Prostate gland (tissue), 2 donors: Measurements from ENCODE around the gene CCDC188.

Experiments used
- POLR2A ChIP-seq: fragments of 450-650 bp; IDR thresholded peaks from one replicate; pipeline ENCODE4 v1.6.1; 2016; ENCODE audit warnings: antibody characterized with exemption, mild to moderate bottlenecking
- TF ChIP-seq, protein P1 (sequence below), 4 experiments: fragments of 200-600 bp in 2 of 4; fragments of 450-650 bp in 2 of 4; sonication (generic) in 2 of 4; IDR thresholded peaks; 1 replicate in 3 of 4; 2 replicates in 1 of 4; pipeline ENCODE4 v1.5.1; 2016 to 2019; ENCODE audit warnings: antibody characterized with exemption in 4 of 4, mild to moderate bottlenecking in 2 of 4, moderate library complexity in 2 of 4

DNA sequence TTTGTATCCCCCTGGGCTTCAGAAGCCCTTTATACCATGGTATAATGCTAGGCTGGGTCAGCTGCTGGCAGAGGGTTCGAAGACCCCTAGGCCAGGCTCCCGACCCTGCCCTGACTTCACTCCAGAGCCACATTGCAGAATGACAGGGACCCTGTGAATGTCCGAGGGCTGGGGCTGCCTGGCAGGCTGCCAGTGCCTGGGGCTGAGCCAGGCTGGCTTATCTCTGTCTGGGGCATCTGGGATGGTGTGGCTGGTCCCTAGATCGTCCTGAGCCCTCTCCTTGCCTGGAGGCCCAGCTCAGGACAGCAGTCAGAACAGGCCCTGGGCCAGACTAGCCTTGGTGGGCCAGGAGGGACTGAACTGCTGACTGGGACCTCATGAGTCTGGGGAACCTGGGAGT lies 15.6 kb downstream of the CCDC188 start:
- no peak for TF ChIP-seq POLR2A
- TF ChIP-seq, protein P1, sequence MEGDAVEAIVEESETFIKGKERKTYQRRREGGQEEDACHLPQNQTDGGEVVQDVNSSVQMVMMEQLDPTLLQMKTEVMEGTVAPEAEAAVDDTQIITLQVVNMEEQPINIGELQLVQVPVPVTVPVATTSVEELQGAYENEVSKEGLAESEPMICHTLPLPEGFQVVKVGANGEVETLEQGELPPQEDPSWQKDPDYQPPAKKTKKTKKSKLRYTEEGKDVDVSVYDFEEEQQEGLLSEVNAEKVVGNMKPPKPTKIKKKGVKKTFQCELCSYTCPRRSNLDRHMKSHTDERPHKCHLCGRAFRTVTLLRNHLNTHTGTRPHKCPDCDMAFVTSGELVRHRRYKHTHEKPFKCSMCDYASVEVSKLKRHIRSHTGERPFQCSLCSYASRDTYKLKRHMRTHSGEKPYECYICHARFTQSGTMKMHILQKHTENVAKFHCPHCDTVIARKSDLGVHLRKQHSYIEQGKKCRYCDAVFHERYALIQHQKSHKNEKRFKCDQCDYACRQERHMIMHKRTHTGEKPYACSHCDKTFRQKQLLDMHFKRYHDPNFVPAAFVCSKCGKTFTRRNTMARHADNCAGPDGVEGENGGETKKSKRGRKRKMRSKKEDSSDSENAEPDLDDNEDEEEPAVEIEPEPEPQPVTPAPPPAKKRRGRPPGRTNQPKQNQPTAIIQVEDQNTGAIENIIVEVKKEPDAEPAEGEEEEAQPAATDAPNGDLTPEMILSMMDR (IDR thresholded peaks at IDR 0.05), result no peak
